Right lobe of liver (tissue), 6 donors: ENCODE results near the gene ZFAND3. TPM values are rescaled to one million over a fixed set of nuclear protein-coding genes. Genes with fewer than 3 reads are reported as not detected.

Source experiments
- ATAC-seq, 4 donors: fragments of 200-7000 bp; cut with Tn5 transposase; one replicate each; pipeline ENCODE4 v1.9.1; 2020; ENCODE audit warnings: mild to moderate bottlenecking in 4 of 4, moderate library complexity in 4 of 4
- DNase-seq, 3 donors: peaks; one replicate each; pipeline ENCODE4 v3.0.0-alpha.2; 2020
- H3K27ac ChIP-seq, 3 donors: fragments of 200-600 bp; one replicate each; pipeline ENCODE4 v1.8.0; 2022
- H3K27me3 ChIP-seq, 2 donors: fragments of 200-600 bp; one replicate each; pipeline ENCODE4 v1.8.0; 2022
- H3K36me3 ChIP-seq, 4 donors: fragments of 200-600 bp; sonication (generic) in 1 of 4; one replicate each; pipeline versions ENCODE4 v1.5.1 to v1.8.0; 2017 to 2022; ENCODE audit warnings: control low read depth in 1 of 4
- H3K4me1 ChIP-seq, 4 donors: fragments of 200-600 bp; sonication (generic) in 1 of 4; one replicate each; pipeline versions ENCODE4 v1.5.1 to v1.8.0; 2017 to 2022; ENCODE audit warnings: control low read depth in 1 of 4
- H3K4me3 ChIP-seq, 3 donors: fragments of 200-600 bp; one replicate each; pipeline ENCODE4 v1.8.0; 2022
- H3K9me3 ChIP-seq, 4 donors: fragments of 200-600 bp; sonication (generic) in 1 of 4; one replicate each; pipeline versions ENCODE4 v1.5.1 to v1.8.0; 2017 to 2022; ENCODE audit warnings: control low read depth in 1 of 4
- POLR2A ChIP-seq: fragments of 450-650 bp; IDR thresholded peaks from one replicate; pipeline ENCODE4 v1.6.1; 2017; ENCODE audit warnings: antibody characterized with exemption, mild to moderate bottlenecking
- WGBS: methylation state at CpG from one replicate; pipeline ENCODE4 v1.1.6; 2018; ENCODE audit warnings: low coverage, low lambda C conversion rate; ENCODE audit not compliant: insufficient coverage; ENCODE audit errors: missing lambda C conversion rate; 5-methylcytosine and 5-hydroxymethylcytosine counted together
- intact Hi-C, 2 donors: fragments of 100-400 bp; cut with DNase I; formaldehyde crosslinking; loops; one replicate each; pipeline versions ENCODE4 v1.11.2 to v1.14.1; 2022
- total RNA-seq, 6 experiments: library from RNA; depleted of rRNA in 2 of 6; stranded (reverse); fragments of >200 nt in 2 of 6; fragmentation: NEBNext Ultra II Directional in 3 of 6; extraction: Animal tissue kit (Norgen Biotek cat#: 25700) in 3 of 6; gene quantifications; one replicate each; pipeline versions ENCODE4 v1.1.0 to v1.2.4, GENCODE V29; 2016 to 2023
- TF ChIP-seq, protein P1 (sequence below), 4 donors: fragments of 200-600 bp in 3 of 4; fragments of 450-650 bp in 1 of 4; IDR thresholded peaks; one replicate each; pipeline versions ENCODE4 v1.5.1 to v1.8.0; 2016 to 2022; ENCODE audit warnings: antibody characterized with exemption in 4 of 4, mild to moderate bottlenecking in 2 of 4
- donor health status: DM: no; HTN: yes; CAD: no.
- donor health status: DM: no; HTN: no; CAD: no.
- donor health status: DM: no; HTN: no; CAD: no.
- donor health status: DM: no; HTN: yes; CAD: no.
- donor health status: DM: no; HTN: yes; CAD: no.

Gene ZFAND3
- total RNA-seq, 6 experiments from 2014 or later, result 43.1 to 66.5 (median 53.2) TPM

- no peak for TF ChIP-seq POLR2A
- TF ChIP-seq, protein P1, sequence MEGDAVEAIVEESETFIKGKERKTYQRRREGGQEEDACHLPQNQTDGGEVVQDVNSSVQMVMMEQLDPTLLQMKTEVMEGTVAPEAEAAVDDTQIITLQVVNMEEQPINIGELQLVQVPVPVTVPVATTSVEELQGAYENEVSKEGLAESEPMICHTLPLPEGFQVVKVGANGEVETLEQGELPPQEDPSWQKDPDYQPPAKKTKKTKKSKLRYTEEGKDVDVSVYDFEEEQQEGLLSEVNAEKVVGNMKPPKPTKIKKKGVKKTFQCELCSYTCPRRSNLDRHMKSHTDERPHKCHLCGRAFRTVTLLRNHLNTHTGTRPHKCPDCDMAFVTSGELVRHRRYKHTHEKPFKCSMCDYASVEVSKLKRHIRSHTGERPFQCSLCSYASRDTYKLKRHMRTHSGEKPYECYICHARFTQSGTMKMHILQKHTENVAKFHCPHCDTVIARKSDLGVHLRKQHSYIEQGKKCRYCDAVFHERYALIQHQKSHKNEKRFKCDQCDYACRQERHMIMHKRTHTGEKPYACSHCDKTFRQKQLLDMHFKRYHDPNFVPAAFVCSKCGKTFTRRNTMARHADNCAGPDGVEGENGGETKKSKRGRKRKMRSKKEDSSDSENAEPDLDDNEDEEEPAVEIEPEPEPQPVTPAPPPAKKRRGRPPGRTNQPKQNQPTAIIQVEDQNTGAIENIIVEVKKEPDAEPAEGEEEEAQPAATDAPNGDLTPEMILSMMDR (IDR thresholded peaks at IDR 0.05), result no peak
- DNase-seq, result no peak
- no peaks in the 10 kb centered on the region for H3K9me3 ChIP-seq
- intact Hi-C loops, result no loop called here
- no peaks in the 10 kb centered on the region for H3K27me3 ChIP-seq
- H3K4me3 ChIP-seq, result no peak overlapping the region
- no peak overlapping the region for H3K27ac ChIP-seq
- ATAC-seq, result no peak
- H3K36me3 ChIP-seq, result peaks cover 0 to 3% (median 0%) of the 10 kb centered on the region in 4 donors
- peaks cover 0 to 13% (median 4%) of the 10 kb centered on the region in 4 donors for H3K4me1 ChIP-seq
- WGBS, result 75% methylated on average over 6 of the region's 8 CpGs
Observed at GRCh38 chr6:38110481-38110971, 291.0 kb downstream of the ZFAND3 start.

DNA sequence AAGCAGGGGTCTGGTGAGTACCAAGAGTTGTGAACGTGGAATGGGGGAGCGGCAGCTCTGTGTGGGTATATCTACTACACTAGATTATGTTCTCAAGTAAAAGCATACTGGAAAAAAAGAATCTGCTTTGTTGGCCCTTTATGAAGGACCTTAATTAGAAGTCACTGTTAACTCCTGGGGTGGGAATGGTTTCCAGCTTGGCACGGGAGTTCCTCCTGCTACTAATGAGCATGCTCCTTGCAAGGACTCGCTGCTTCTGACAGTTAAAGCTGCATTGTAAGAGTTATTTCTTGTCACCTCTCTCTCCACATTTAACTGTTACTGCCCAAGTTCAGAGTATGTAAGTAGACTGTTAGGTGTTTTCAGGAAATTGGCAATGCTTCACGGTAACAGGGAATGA, 292.7 kb downstream of the ZFAND3 start:
- no peak overlapping the region for H3K27ac ChIP-seq
- no peak for TF ChIP-seq POLR2A
- TF ChIP-seq, protein P1 (IDR thresholded peaks at IDR 0.05), result no peak
- H3K27me3 ChIP-seq, result no peaks in the 10 kb centered on the region
- H3K4me1 ChIP-seq, result peaks cover 0 to 3% (median under 1%) of the 10 kb centered on the region in 4 donors
- H3K9me3 ChIP-seq, result no peaks in the 10 kb centered on the region
- intact Hi-C loops, result no loop called here
- ATAC-seq, result no peak
- WGBS, result 96% methylated on average over 5 of the region's 5 CpGs
- DNase-seq, result no peak
- no peak overlapping the region for H3K4me3 ChIP-seq
- peaks cover 0 to 3% (median under 1%) of the 10 kb centered on the region in 4 donors for H3K36me3 ChIP-seq

DNA sequence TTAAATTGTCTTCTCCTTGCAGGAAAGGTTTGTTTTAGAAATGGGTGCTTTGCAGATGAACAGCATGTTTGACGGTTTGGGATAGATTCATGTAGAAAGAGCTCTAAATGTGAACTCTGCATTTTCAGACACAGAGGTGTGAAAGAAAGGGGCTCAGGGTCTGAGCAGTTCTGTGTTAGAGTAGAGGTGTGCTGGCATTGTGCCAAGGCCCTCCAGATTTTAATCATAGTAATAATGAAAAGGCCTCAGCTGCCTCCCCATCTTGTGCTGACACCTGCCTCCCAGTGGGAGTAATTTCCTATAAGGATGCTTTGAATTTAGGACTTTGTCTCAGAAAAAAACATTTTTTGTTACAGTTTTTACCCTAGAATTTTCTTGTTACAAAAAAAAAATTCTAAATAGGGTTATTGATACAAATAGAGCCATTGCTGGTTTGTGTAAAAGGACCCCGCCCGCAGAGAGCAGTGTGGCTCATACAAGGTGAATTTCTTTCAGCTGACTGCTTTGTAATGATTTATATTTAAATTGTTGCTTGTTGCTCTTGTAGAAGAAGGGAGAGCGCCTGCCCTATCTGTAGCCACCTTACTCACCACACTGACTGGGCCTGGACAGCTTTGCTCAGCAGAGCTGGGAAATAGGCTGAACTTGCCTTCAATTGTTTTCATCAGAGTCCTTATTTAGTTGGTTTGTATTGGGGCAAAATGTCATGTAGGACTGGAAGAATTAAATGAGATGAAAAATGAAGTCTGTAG, 294.5 kb downstream of the ZFAND3 start:
- H3K4me1 ChIP-seq, result no peaks in the 10 kb centered on the region
- H3K9me3 ChIP-seq, result no peaks in the 10 kb centered on the region
- no peak for ATAC-seq
- no peak for DNase-seq
- H3K27ac ChIP-seq, result no peak overlapping the region
- no peaks in the 10 kb centered on the region for H3K27me3 ChIP-seq
- H3K4me3 ChIP-seq, result no peak overlapping the region
- WGBS, result 98% methylated on average over 4 of the region's 4 CpGs
- no peak for TF ChIP-seq POLR2A
- TF ChIP-seq, protein P1 (IDR thresholded peaks at IDR 0.05), result no peak
- intact Hi-C loops, result no loop called here
- peaks cover 0 to 9% (median 2%) of the 10 kb centered on the region in 4 donors for H3K36me3 ChIP-seq

DNA sequence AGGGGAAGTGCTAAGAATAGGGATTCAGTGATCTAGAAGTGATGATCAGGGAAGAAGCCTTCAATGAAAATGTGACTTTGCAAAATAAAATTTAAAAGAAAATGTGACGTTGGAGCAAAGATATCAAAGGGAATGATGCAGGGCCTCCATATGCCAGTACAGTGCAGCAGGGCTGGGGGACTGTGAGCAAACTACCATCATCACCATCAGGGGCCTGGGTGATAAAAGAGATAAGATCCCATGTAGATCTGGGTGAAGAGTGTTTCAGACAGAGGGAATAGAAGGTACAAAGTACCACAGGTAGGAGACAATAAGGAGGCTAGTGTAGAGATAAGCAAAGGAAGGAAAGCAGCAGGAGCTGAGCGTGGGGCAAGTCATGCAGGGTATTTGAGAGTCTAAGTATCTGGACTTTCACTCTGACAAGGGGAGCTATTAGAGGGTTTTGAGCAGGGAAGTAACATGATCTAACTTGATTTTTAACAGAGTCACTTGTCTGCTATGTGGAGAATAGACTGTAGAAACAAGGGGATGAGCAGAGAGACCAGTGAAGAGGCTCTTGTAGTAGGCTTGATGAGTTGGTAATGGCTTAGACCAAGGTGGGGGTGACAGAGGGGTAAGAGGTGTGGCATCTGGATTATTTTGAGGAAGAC, 295.6 kb downstream of the ZFAND3 start:
- no peak for ATAC-seq

More for the DNA sequence above, 295.6 kb downstream of the ZFAND3 start:
- peaks cover 0 to 20% (median 2%) of the 10 kb centered on the region in 4 donors for H3K36me3 ChIP-seq
- H3K4me3 ChIP-seq, result no peak overlapping the region
- DNase-seq, result no peak
- no peaks in the 10 kb centered on the region for H3K4me1 ChIP-seq
- no peaks in the 10 kb centered on the region for H3K9me3 ChIP-seq
- intact Hi-C loops, result no loop called here
- no peak for TF ChIP-seq POLR2A
- TF ChIP-seq, protein P1 (IDR thresholded peaks at IDR 0.05), result no peak
- no peaks in the 10 kb centered on the region for H3K27me3 ChIP-seq
- WGBS, result 91% methylated on average over 2 of the region's 2 CpGs
- H3K27ac ChIP-seq, result no peak overlapping the region
